Stimulated activated CD4-positive, alpha-beta T cell treated with anti-CD3 and anti-CD28 coated beads, Interleukin-4, amount 100 ng/mL, for 4 hours (primary cell): ENCODE measurements around the gene SMIM34.
"Not testable (repeated sequence)": the region's sequence is repeated elsewhere in the genome, so short reads cannot be mapped to it uniquely, and the experiment has no call there.

Experiments used
- DNase-seq, 2 experiments: peaks; one replicate each; pipeline ENCODE4 v3.0.0-alpha.2; 2020

Gene SMIM34

GRCh38 chr21:34423805-34424204 lies at the start of gene SMIM34:
Gene SMIM34, minus strand, starts transcription at chr21:34423951. Its CDS starts 112 bp downstream, at chr21:34423839.
- DNase-seq: not testable (repeated sequence)

- not testable (repeated sequence) for DNase-seq
These were observed 43.6 kb upstream of the SMIM34 start for GRCh38 chr21:34467333-34467732.

- DNase-seq: not testable (repeated sequence)
These were observed 35.7 kb upstream of the SMIM34 start for GRCh38 chr21:34459426-34459825.

GRCh38 chr21:34458266-34458665 lies 34.5 kb upstream of the SMIM34 start:
- not testable (repeated sequence) for DNase-seq

GRCh38 chr21:34456180-34456579 lies 32.4 kb upstream of the SMIM34 start:
- DNase-seq: not testable (repeated sequence)

- not testable (repeated sequence) for DNase-seq
These were observed 31.9 kb upstream of the SMIM34 start for GRCh38 chr21:34455628-34456027.

- DNase-seq: not testable (repeated sequence)
These were observed 23.3 kb upstream of the SMIM34 start for GRCh38 chr21:34447018-34447417.

GRCh38 chr21:34443486-34443885 lies 19.7 kb upstream of the SMIM34 start:
- DNase-seq: not testable (repeated sequence)

- not testable (repeated sequence) for DNase-seq
These were observed 6.0 kb upstream of the SMIM34 start for GRCh38 chr21:34429710-34430109.

GRCh38 chr21:34428441-34428840 lies 4.7 kb upstream of the SMIM34 start:
- DNase-seq: not testable (repeated sequence)

- not testable (repeated sequence) for DNase-seq
These were observed 3.6 kb upstream of the SMIM34 start for GRCh38 chr21:34427339-34427738.

- DNase-seq: not testable (repeated sequence)
These were observed 6.2 kb downstream of the SMIM34 start for GRCh38 chr21:34417448-34418077.

- not testable (repeated sequence) for DNase-seq
These were observed 16.5 kb downstream of the SMIM34 start for GRCh38 chr21:34407294-34407693.

- not testable (repeated sequence) for DNase-seq
These were observed 17.1 kb downstream of the SMIM34 start for GRCh38 chr21:34406676-34407075.

- DNase-seq: not testable (repeated sequence)
These were observed 17.6 kb downstream of the SMIM34 start for GRCh38 chr21:34406102-34406501.

- DNase-seq: not testable (repeated sequence)
These were observed 18.1 kb downstream of the SMIM34 start for GRCh38 chr21:34405686-34406085.

- DNase-seq: not testable (repeated sequence)
These were observed 19.0 kb downstream of the SMIM34 start for GRCh38 chr21:34404742-34405141.

- not testable (repeated sequence) for DNase-seq
These were observed 23.2 kb downstream of the SMIM34 start for GRCh38 chr21:34400522-34400921.

- not testable (repeated sequence) for DNase-seq
These were observed 39.9 kb downstream of the SMIM34 start for GRCh38 chr21:34383724-34384415.

GRCh38 chr21:34383138-34383537 lies 40.6 kb downstream of the SMIM34 start:
- DNase-seq: not testable (repeated sequence)

- not testable (repeated sequence) for DNase-seq
These were observed 48.2 kb downstream of the SMIM34 start for GRCh38 chr21:34375619-34375972.

- DNase-seq: not testable (repeated sequence)
These were observed 48.7 kb downstream of the SMIM34 start, which contains the start of gene SMIM11 for GRCh38 chr21:34374940-34375618. Gene SMIM11, plus strand, starts transcription at chr21:34375507. Its CDS starts 3,998 bp downstream, at chr21:34379505.

GRCh38 chr21:34374462-34374861 lies 49.3 kb downstream of the SMIM34 start:
- DNase-seq: not testable (repeated sequence)
